GM12891 (cell line): ENCODE measurements around the gene DSG1.

Source experiments
- DNase-seq: peaks from one replicate; pipeline ENCODE4 v3.0.0; 2011; ENCODE audit warnings: low spot score; ENCODE audit not compliant: insufficient read length
- FAIRE-seq: peaks from 2 replicates; lab custom pipeline; 2011; peaks lifted over from hg19 to GRCh38; lab: Jason Lieb, UNC
- PAX5 ChIP-seq: IDR thresholded peaks from 2 replicates; pipeline ENCODE4 v1.6.1; 2011; ENCODE audit warnings: low read length, moderate library complexity, mild to moderate bottlenecking; ENCODE audit not compliant: insufficient read depth, severe bottlenecking
- POLR2A ChIP-seq: IDR thresholded peaks from 2 replicates; pipeline ENCODE4 v1.6.1; 2011; ENCODE audit warnings: low read depth, low read length, control low read depth
- POLR2AphosphoS5 ChIP-seq: IDR thresholded peaks from 2 replicates; pipeline ENCODE4 v1.6.1; 2011; ENCODE audit warnings: low read depth, low read length, control low read depth
- POU2F2 ChIP-seq: IDR thresholded peaks from 2 replicates; pipeline ENCODE4 v1.6.1; 2011; ENCODE audit warnings: low read depth, mild to moderate bottlenecking, control low read depth, low read length, moderate library complexity
- SPI1 ChIP-seq: IDR thresholded peaks from 2 replicates; pipeline ENCODE4 v1.6.1; 2011; ENCODE audit warnings: low read depth, low read length, control low read depth
- TAF1 ChIP-seq: IDR thresholded peaks from 2 replicates; pipeline ENCODE4 v1.6.1; 2011; ENCODE audit warnings: low read depth, low read length, control low read depth

DSG1 gene

DNA sequence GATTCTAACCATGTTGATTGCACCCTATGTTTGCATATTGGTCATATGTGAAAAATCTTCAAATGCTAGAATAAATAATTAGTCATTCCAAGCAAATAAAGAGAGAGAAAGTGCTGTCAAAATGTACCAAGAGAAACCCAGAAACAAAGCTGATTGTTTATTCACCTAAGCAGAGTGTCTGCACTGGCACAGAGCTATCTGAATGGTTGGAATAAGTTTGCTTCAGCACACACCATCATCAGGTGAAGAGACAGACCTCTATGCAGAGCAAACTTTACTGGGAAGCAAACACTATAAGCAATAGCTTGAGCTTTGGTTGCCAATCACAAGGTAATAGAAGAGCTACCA, 84.0 kb downstream of the DSG1 start:
- DNase-seq (no peak), FAIRE-seq (no peak)
- TF ChIP-seq POLR2AphosphoS5 (no peak), TAF1 (no peak), SPI1 (no peak), PAX5 (no peak), POLR2A (no peak), POU2F2 (no peak)

DNA sequence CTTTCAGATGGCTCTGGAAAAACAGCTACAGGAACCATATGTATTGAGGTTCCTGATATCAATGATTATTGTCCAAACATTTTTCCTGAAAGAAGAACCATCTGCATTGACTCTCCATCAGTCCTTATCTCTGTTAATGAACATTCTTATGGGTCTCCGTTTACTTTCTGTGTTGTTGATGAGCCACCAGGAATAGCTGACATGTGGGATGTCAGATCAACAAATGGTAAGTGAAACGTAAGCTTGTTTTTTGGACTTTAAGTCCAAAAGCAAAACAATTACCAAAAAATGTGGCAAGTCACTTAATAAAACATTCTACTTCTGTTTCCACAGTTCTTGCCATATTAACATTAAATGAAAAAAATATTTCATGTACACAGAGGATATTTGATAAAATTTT, 85.4 kb downstream of the DSG1 start:
- TF ChIP-seq PAX5 (no peak), POLR2AphosphoS5 (no peak), POU2F2 (no peak), TAF1 (no peak), SPI1 (no peak), POLR2A (no peak)
- DNase-seq = no peak
- no peak for FAIRE-seq
